Measurements from ENCODE around the gene AKAP13.

The AKAP13 gene

GRCh38 chr15:85725019-85725418 is 344.6 kb downstream of the AKAP13 start:
- Mint-ChIP-seq H3K27ac (peak overlapping the region; percentile 95), H3K4me1 (ENCODE audit: low read depth) (peaks cover 70% of the 10 kb centered on the region), H3K36me3 (ENCODE audit: low read depth) (peaks cover 95% of the 10 kb centered on the region), H3K4me3 (no peak overlapping the region), H3K27me3 (no peaks in the 10 kb centered on the region), H3K9me3 (no peaks in the 10 kb centered on the region)
- no peak for DNase-seq

- H3K27me3 Mint-ChIP-seq = no peaks in the 10 kb centered on the region
- peaks cover 95% of the 10 kb centered on the region for H3K36me3 Mint-ChIP-seq (ENCODE audit: low read depth)
- H3K27ac Mint-ChIP-seq = peak overlapping the region; percentile 95
- H3K9me3 Mint-ChIP-seq = no peaks in the 10 kb centered on the region
- peaks cover 70% of the 10 kb centered on the region for H3K4me1 Mint-ChIP-seq (ENCODE audit: low read depth)
- H3K4me3 Mint-ChIP-seq = no peak overlapping the region
- no peak for DNase-seq
These were observed 345.2 kb downstream of the AKAP13 start for GRCh38 chr15:85725564-85725963.

GRCh38 chr15:85726454-85726853 is 346.1 kb downstream of the AKAP13 start:
- peaks cover 63% of the 10 kb centered on the region for H3K4me1 Mint-ChIP-seq (ENCODE audit: low read depth)
- no peak for DNase-seq
- H3K9me3 Mint-ChIP-seq = no peaks in the 10 kb centered on the region
- peak overlapping the region; percentile 95 for H3K27ac Mint-ChIP-seq
- no peaks in the 10 kb centered on the region for H3K27me3 Mint-ChIP-seq
- H3K36me3 Mint-ChIP-seq (ENCODE audit: low read depth) = peaks cover 95% of the 10 kb centered on the region
- no peak overlapping the region for H3K4me3 Mint-ChIP-seq

- DNase-seq = no peak
- Mint-ChIP-seq H3K4me3 (no peak overlapping the region), H3K4me1 (ENCODE audit: low read depth) (peaks cover 57% of the 10 kb centered on the region), H3K27ac (peak overlapping the region; percentile 95), H3K9me3 (no peaks in the 10 kb centered on the region), H3K36me3 (ENCODE audit: low read depth) (peaks cover 95% of the 10 kb centered on the region), H3K27me3 (no peaks in the 10 kb centered on the region)
These were observed 346.7 kb downstream of the AKAP13 start for GRCh38 chr15:85727068-85727467.

GRCh38 chr15:85730001-85730820 is 349.8 kb downstream of the AKAP13 start:
- H3K27ac Mint-ChIP-seq = peak overlapping the region; percentile 95

GRCh38 chr15:85733416-85733815 is 353.0 kb downstream of the AKAP13 start:
- Mint-ChIP-seq H3K27ac (peak overlapping the region; percentile 12), H3K4me3 (no peak overlapping the region), H3K9me3 (peaks cover 9% of the 10 kb centered on the region), H3K4me1 (ENCODE audit: low read depth) (peaks cover 18% of the 10 kb centered on the region), H3K36me3 (ENCODE audit: low read depth) (peaks cover 89% of the 10 kb centered on the region), H3K27me3 (no peaks in the 10 kb centered on the region)
- no peak for DNase-seq

More at GRCh38 chr15:85730001-85730820, 349.8 kb downstream of the AKAP13 start:
- H3K9me3 Mint-ChIP-seq = peaks cover 9% of the 10 kb centered on the region
- no peaks in the 10 kb centered on the region for H3K27me3 Mint-ChIP-seq
- H3K4me1 Mint-ChIP-seq (ENCODE audit: low read depth) = peaks cover 29% of the 10 kb centered on the region
- peaks cover 91% of the 10 kb centered on the region for H3K36me3 Mint-ChIP-seq (ENCODE audit: low read depth)
- no peak overlapping the region for H3K4me3 Mint-ChIP-seq
- no peak for DNase-seq

- peaks cover 88% of the 10 kb centered on the region for H3K36me3 Mint-ChIP-seq (ENCODE audit: low read depth)
- H3K27me3 Mint-ChIP-seq = no peaks in the 10 kb centered on the region
- H3K27ac Mint-ChIP-seq = peak overlapping the region; percentile 59
- peaks cover 9% of the 10 kb centered on the region for H3K9me3 Mint-ChIP-seq
- no peak overlapping the region for H3K4me3 Mint-ChIP-seq
- peaks cover 2% of the 10 kb centered on the region for H3K4me1 Mint-ChIP-seq (ENCODE audit: low read depth)
- no peak for DNase-seq
These were observed 356.7 kb downstream of the AKAP13 start for GRCh38 chr15:85737061-85737460.

GRCh38 chr15:85741021-85741421 is 360.6 kb downstream of the AKAP13 start:
- DNase-seq = no peak
- H3K4me1 Mint-ChIP-seq (ENCODE audit: low read depth) = no peaks in the 10 kb centered on the region
- H3K36me3 Mint-ChIP-seq (ENCODE audit: low read depth) = peaks cover 93% of the 10 kb centered on the region
- H3K27me3 Mint-ChIP-seq = no peaks in the 10 kb centered on the region
- peak overlapping the region; percentile 11 for H3K27ac Mint-ChIP-seq
- H3K9me3 Mint-ChIP-seq = no peaks in the 10 kb centered on the region
- no peak overlapping the region for H3K4me3 Mint-ChIP-seq

- no peaks in the 10 kb centered on the region for H3K9me3 Mint-ChIP-seq
- H3K27ac Mint-ChIP-seq = peak overlapping the region; percentile 61
- no peak overlapping the region for H3K4me3 Mint-ChIP-seq
- H3K27me3 Mint-ChIP-seq = no peaks in the 10 kb centered on the region
- no peaks in the 10 kb centered on the region for H3K4me1 Mint-ChIP-seq (ENCODE audit: low read depth)
- DNase-seq = no peak
- peaks cover 93% of the 10 kb centered on the region for H3K36me3 Mint-ChIP-seq (ENCODE audit: low read depth)
These were observed 361.3 kb downstream of the AKAP13 start for GRCh38 chr15:85741662-85742061.

- Mint-ChIP-seq H3K4me3 (no peak overlapping the region), H3K9me3 (no peaks in the 10 kb centered on the region), H3K27me3 (no peaks in the 10 kb centered on the region), H3K27ac (peak overlapping the region; percentile 61), H3K36me3 (ENCODE audit: low read depth) (peaks cover 93% of the 10 kb centered on the region), H3K4me1 (ENCODE audit: low read depth) (peaks cover 1% of the 10 kb centered on the region)
- no peak for DNase-seq
These were observed 361.9 kb downstream of the AKAP13 start for GRCh38 chr15:85742186-85742821.

GRCh38 chr15:85743392-85744055 is 363.1 kb downstream of the AKAP13 start:
- DNase-seq = no peak
- Mint-ChIP-seq H3K4me1 (ENCODE audit: low read depth) (peaks cover 1% of the 10 kb centered on the region), H3K9me3 (no peaks in the 10 kb centered on the region), H3K27me3 (no peaks in the 10 kb centered on the region), H3K4me3 (no peak overlapping the region), H3K27ac (peak overlapping the region; percentile 83), H3K36me3 (ENCODE audit: low read depth) (peaks cover 96% of the 10 kb centered on the region)

GRCh38 chr15:85744579-85744978 is 364.2 kb downstream of the AKAP13 start:
- Mint-ChIP-seq H3K27ac (peak overlapping the region; percentile 83), H3K36me3 (ENCODE audit: low read depth) (peaks cover 98% of the 10 kb centered on the region), H3K4me3 (no peak overlapping the region), H3K4me1 (ENCODE audit: low read depth) (peaks cover 1% of the 10 kb centered on the region), H3K27me3 (no peaks in the 10 kb centered on the region), H3K9me3 (no peaks in the 10 kb centered on the region)
- no peak for DNase-seq

GRCh38 chr15:85745023-85745422 is 364.6 kb downstream of the AKAP13 start:
- peak overlapping the region; percentile 83 for H3K27ac Mint-ChIP-seq
- no peaks in the 10 kb centered on the region for H3K9me3 Mint-ChIP-seq
- H3K4me3 Mint-ChIP-seq = no peak overlapping the region
- peaks cover 1% of the 10 kb centered on the region for H3K4me1 Mint-ChIP-seq (ENCODE audit: low read depth)
- DNase-seq = no peak
- peaks cover 94% of the 10 kb centered on the region for H3K36me3 Mint-ChIP-seq (ENCODE audit: low read depth)
- no peaks in the 10 kb centered on the region for H3K27me3 Mint-ChIP-seq

GRCh38 chr15:85745525-85746150 is 365.2 kb downstream of the AKAP13 start:
- Mint-ChIP-seq H3K27me3 (no peaks in the 10 kb centered on the region), H3K27ac (peak overlapping the region; percentile 83), H3K4me3 (no peak overlapping the region), H3K9me3 (no peaks in the 10 kb centered on the region), H3K4me1 (ENCODE audit: low read depth) (peaks cover 5% of the 10 kb centered on the region), H3K36me3 (ENCODE audit: low read depth) (peaks cover 88% of the 10 kb centered on the region)
- no peak for DNase-seq
